ENCODE measurements around the gene ZBTB16.

ZBTB16 gene

GRCh38 chr11:114109206-114110090 is 49.9 kb downstream of the ZBTB16 start:
- no peak for DNase-seq

- DNase-seq: no peak
These were observed 50.6 kb downstream of the ZBTB16 start for GRCh38 chr11:114110123-114110522.

- peak in 1 of 2 donors; percentile 58 for DNase-seq
These were observed 51.7 kb downstream of the ZBTB16 start for GRCh38 chr11:114110952-114111947.

- no peak for DNase-seq
These were observed 56.0 kb downstream of the ZBTB16 start for GRCh38 chr11:114115451-114115928.

- no peak for DNase-seq
These were observed 56.8 kb downstream of the ZBTB16 start for GRCh38 chr11:114116357-114116756.

GRCh38 chr11:114116800-114117199 is 57.3 kb downstream of the ZBTB16 start:
- DNase-seq: no peak

GRCh38 chr11:114120606-114121005 is 61.1 kb downstream of the ZBTB16 start:
- DNase-seq: no peak

GRCh38 chr11:114121138-114121537 is 61.6 kb downstream of the ZBTB16 start:
- DNase-seq: no peak

GRCh38 chr11:114121804-114122504 is 62.4 kb downstream of the ZBTB16 start:
- DNase-seq: no peak

GRCh38 chr11:114122686-114123085 is 63.2 kb downstream of the ZBTB16 start:
- DNase-seq: no peak

GRCh38 chr11:114123692-114124330 is 64.3 kb downstream of the ZBTB16 start:
- no peak for DNase-seq

GRCh38 chr11:114124601-114125144 is 65.2 kb downstream of the ZBTB16 start:
- DNase-seq: no peak

GRCh38 chr11:114125531-114125930 is 66.0 kb downstream of the ZBTB16 start:
- no peak for DNase-seq

GRCh38 chr11:114125959-114126358 is 66.4 kb downstream of the ZBTB16 start:
- no peak for DNase-seq

- DNase-seq: no peak
These were observed 68.9 kb downstream of the ZBTB16 start for GRCh38 chr11:114128399-114128798.

GRCh38 chr11:114129142-114129541 is 69.6 kb downstream of the ZBTB16 start:
- no peak for DNase-seq

- no peak for DNase-seq
These were observed 70.2 kb downstream of the ZBTB16 start for GRCh38 chr11:114129699-114130098.

GRCh38 chr11:114130115-114130576 is 70.6 kb downstream of the ZBTB16 start:
- DNase-seq: no peak

- no peak for DNase-seq
These were observed 71.2 kb downstream of the ZBTB16 start for GRCh38 chr11:114130629-114131277.

GRCh38 chr11:114131461-114131864 is 72.0 kb downstream of the ZBTB16 start:
- DNase-seq: peak in 1 of 2 donors; percentile 75

GRCh38 chr11:114132417-114132816 is 72.9 kb downstream of the ZBTB16 start:
- no peak for DNase-seq

All from hippocampal formation (tissue), 2 donors.